HEK293T (cell line): ENCODE results near the gene HMX3.
"Not testable (repeated sequence)": the region's sequence is repeated elsewhere in the genome, so short reads cannot be mapped to it uniquely, and the experiment has no call there.

ENCODE experiments used
- CTCF ChIA-PET: fragments of 350-600 bp; formaldehyde crosslinking; extraction: SDS; loops from one replicate; lab custom pipeline; 2021; ENCODE audit warnings: antibody characterized with exemption, inconsistent platforms; lab: Yijun Ruan, JAX
- POLR2A ChIA-PET: fragments of 350-600 bp; formaldehyde crosslinking; extraction: SDS; loops from one replicate; lab custom pipeline; 2020; ENCODE audit warnings: antibody characterized with exemption, inconsistent platforms; lab: Yijun Ruan, JAX
- DNase-seq: peaks from one replicate; pipeline ENCODE4 v3.0.0; 2012; ENCODE audit warnings: mixed read lengths; ENCODE audit errors: extremely low spot score
- ARNT ChIP-seq: fragments of 450-650 bp; IDR thresholded peaks from 2 replicates; pipeline ENCODE4 v1.6.1; 2017; ENCODE audit warnings: mild to moderate bottlenecking
- BHLHE40 ChIP-seq: fragments of 450-650 bp; IDR thresholded peaks from 2 replicates; pipeline ENCODE4 v1.6.1; 2016; ENCODE audit warnings: mild to moderate bottlenecking, moderate library complexity, borderline replicate concordance
- CTBP1 ChIP-seq: fragments of 450-650 bp; IDR thresholded peaks from 2 replicates; pipeline ENCODE4 v1.6.1; 2016; ENCODE audit warnings: borderline replicate concordance
- ELF4 ChIP-seq: fragments of 450-650 bp; IDR thresholded peaks from 2 replicates; pipeline ENCODE4 v1.6.1; 2017; ENCODE audit warnings: antibody characterized with exemption
- FOXA1 ChIP-seq: fragments of 450-650 bp; IDR thresholded peaks from 2 replicates; pipeline ENCODE4 v1.6.1; 2016; ENCODE audit warnings: mild to moderate bottlenecking
- FOXK2 ChIP-seq: fragments of 450-650 bp; IDR thresholded peaks from 2 replicates; pipeline ENCODE4 v1.6.1; 2016; ENCODE audit warnings: mild to moderate bottlenecking
- FOXM1 ChIP-seq: fragments of 450-650 bp; IDR thresholded peaks from 2 replicates; pipeline ENCODE4 v1.6.1; 2017; ENCODE audit warnings: mild to moderate bottlenecking, borderline replicate concordance
- HDGF ChIP-seq: fragments of 450-650 bp; IDR thresholded peaks from 2 replicates; pipeline ENCODE4 v1.6.1; 2017; ENCODE audit warnings: antibody characterized with exemption, borderline replicate concordance
- L3MBTL2 ChIP-seq: fragments of 450-650 bp; conservative IDR thresholded peaks from 2 replicates; pipeline ENCODE4 v1.6.1; 2016; ENCODE audit warnings: mild to moderate bottlenecking
- LEF1 ChIP-seq: fragments of 450-650 bp; IDR thresholded peaks from 2 replicates; pipeline ENCODE4 v1.6.1; 2017; ENCODE audit warnings: mild to moderate bottlenecking, borderline replicate concordance
- NFRKB ChIP-seq: fragments of 450-650 bp; IDR thresholded peaks from 2 replicates; pipeline ENCODE4 v1.6.1; 2016; ENCODE audit warnings: mild to moderate bottlenecking, moderate library complexity
- SP1 ChIP-seq: fragments of 450-650 bp; IDR thresholded peaks from 2 replicates; pipeline ENCODE4 v1.6.1; 2017
- SUZ12 ChIP-seq: fragments of 450-650 bp; IDR thresholded peaks from 2 replicates; pipeline ENCODE4 v1.6.1; 2016; ENCODE audit warnings: mild to moderate bottlenecking
- TARDBP ChIP-seq: fragments of 450-650 bp; IDR thresholded peaks from 2 replicates; pipeline ENCODE4 v1.6.1; 2016
- ZNF384 ChIP-seq: fragments of 450-650 bp; IDR thresholded peaks from 2 replicates; pipeline ENCODE4 v1.6.1; 2016
- TF ChIP-seq, protein P1 (sequence below): fragments of 450-650 bp; IDR thresholded peaks from 2 replicates; pipeline ENCODE4 v1.6.1; 2016

The HMX3 gene

DNA sequence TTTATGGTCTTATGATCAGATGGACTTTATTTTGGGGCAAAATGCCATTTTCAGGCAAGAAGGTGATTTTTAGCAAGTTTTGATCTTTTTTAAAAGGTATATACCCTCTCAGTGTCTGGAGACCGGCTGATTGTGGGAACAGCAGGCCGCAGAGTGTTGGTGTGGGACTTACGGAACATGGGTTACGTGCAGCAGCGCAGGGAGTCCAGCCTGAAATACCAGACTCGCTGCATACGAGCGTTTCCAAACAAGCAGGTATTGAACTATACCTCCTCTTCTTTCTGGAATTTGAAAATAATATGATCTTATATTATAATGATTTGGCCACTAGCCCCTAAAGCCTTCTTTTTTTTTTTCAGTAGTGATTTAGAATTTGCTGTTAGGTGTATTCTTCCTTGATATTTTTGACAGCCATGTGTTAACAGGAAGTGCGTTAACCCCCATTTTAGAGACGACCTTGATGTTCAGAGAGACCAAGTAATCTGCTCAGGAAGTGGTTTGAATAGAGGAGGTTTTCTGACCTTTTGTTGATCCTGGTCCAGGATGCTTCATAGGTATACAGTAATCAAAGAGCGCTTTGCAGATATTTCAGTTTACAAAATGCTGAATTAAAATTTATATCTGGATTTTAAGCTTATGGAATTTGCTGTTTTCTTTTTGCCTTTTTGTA is 24.7 kb downstream of the HMX3 start:
- DNase-seq, result no peak
- ChIA-PET CTCF (no interaction called here), POLR2A (no interaction called here)
- no peak for TF ChIP-seq HDGF
- TF ChIP-seq ARNT, result no peak
- no peak for TF ChIP-seq FOXM1
- TF ChIP-seq CTBP1, result no peak

DNA sequence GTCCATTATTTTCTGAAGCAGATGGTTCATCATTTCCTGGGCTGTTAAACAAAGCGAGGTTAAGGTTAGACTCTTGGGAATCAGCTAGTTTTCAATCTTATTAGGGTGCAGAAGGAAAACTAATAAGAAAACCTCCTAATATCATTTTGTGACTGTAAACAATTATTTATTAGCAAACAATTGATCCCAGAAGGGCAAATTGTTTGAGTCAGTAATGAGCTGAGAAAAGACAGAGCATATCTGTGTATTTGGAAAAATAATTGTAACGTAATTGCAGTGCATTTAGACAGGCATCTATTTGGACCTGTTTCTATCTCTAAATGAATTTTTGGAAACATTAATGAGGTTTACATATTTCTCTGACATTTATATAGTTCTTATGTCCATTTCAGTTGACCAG is 28.5 kb downstream of the HMX3 start:
- TF ChIP-seq FOXA1 (no peak), LEF1 (no peak), SUZ12 (no peak), TARDBP (no peak), SP1 (no peak), BHLHE40 (no peak), HDGF (no peak), ELF4 (no peak), ZNF384 (no peak), CTBP1 (no peak), ARNT (no peak), NFRKB (no peak), FOXK2 (no peak), L3MBTL2 (no peak), FOXM1 (no peak)
- TF ChIP-seq, protein P1, sequence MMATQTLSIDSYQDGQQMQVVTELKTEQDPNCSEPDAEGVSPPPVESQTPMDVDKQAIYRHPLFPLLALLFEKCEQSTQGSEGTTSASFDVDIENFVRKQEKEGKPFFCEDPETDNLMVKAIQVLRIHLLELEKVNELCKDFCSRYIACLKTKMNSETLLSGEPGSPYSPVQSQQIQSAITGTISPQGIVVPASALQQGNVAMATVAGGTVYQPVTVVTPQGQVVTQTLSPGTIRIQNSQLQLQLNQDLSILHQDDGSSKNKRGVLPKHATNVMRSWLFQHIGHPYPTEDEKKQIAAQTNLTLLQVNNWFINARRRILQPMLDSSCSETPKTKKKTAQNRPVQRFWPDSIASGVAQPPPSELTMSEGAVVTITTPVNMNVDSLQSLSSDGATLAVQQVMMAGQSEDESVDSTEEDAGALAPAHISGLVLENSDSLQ, result no peak
- ChIA-PET POLR2A (no interaction called here), CTCF (no interaction called here)
- no peak for DNase-seq

DNA sequence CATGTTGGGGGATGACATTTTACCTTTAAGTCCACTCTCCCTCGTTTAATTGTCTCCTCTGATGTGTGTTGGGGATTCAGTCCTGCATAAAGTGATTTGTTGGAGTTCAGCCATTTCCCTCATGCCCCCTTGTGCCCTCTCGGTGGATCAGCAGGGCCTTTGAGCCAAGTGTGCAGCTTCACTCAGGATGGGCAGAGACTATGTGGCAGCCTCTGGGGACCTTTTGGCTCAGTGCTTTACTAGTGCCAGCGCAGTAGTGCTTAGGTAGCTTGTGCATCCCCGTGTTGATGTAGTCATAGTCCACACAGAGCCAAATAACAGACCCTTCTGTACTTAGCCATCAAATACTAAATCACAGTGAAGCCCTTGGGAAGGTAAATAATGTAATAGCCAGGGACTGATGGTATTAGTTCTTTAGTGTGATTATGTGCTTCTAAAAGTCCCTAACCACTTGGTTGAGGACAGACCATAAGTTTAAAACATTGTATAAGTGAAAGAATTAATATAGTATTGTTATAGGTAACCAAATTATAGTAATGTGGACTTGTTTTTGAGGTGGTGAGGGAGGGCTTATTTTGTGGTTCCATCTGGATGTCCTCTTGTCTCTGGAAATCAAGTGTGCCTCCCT is 29.8 kb downstream of the HMX3 start:
- ChIA-PET CTCF (no interaction called here), POLR2A (no interaction called here)
- peak; percentile 26 for DNase-seq
- TF ChIP-seq ELF4 (no peak), ZNF384 (no peak), ARNT (no peak), TARDBP (no peak), L3MBTL2 (no peak)

DNA sequence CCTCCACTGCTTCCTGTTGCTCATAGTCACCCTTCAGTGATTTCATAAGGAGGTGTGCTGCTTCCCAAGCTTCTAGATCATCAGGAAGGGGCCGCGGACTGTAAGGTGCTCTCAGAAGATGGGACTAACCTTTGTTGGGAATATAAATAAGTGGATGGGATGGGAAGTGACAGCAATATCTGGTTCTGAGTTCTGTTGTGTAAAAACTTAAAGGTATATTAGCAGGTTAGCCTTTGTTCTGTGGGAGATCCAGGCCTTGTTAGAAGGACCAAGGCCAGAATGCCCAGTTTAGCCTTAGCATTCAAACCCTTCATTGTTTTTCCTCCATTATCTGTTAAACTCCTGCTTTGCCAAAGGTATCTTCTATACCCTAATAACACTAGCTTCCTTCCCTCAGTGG is 30.8 kb downstream of the HMX3 start:
- CTCF ChIA-PET, result no interaction called here
- TF ChIP-seq ELF4 (no peak), FOXM1 (no peak), LEF1 (no peak), SP1 (no peak), NFRKB (no peak), ZNF384 (no peak), TARDBP (no peak), BHLHE40 (no peak), CTBP1 (no peak)
- TF ChIP-seq, protein P1, result no peak
- no peak for DNase-seq
- POLR2A ChIA-PET, result interaction anchor here (1.4 kb wide), 1 partner anchor 13 kb away, joined by 6 read pairs; the partner anchor contains the start of gene BUB3

DNA sequence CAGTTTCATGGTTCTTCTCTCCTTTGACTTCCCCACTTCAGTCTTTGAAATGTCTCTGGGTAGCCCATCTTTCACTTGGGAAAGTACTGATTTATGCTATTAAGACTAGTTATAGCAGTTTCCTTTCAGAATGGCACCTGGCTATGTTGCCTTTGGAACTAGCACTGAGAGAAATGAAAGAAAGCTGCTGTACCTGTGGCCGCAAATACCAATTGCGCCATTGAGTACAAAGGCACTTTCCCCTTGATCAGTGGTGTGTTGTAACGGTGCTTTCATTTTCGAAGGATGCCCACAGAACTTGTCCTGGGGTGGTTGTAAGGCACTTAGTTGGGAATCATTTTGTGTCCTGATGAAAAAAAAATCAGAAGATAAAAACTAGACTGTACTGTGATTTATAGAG is 35.2 kb downstream of the HMX3 start:
- ChIA-PET POLR2A (interaction anchor here (1.7 kb wide), 1 partner anchor 17 kb away, joined by 4 read pairs; the partner anchor contains the start of gene BUB3), CTCF (no interaction called here)
- TF ChIP-seq NFRKB (no peak), ELF4 (no peak), FOXA1 (no peak), HDGF (no peak), TARDBP (no peak), ARNT (no peak)
- no peak for DNase-seq

DNA sequence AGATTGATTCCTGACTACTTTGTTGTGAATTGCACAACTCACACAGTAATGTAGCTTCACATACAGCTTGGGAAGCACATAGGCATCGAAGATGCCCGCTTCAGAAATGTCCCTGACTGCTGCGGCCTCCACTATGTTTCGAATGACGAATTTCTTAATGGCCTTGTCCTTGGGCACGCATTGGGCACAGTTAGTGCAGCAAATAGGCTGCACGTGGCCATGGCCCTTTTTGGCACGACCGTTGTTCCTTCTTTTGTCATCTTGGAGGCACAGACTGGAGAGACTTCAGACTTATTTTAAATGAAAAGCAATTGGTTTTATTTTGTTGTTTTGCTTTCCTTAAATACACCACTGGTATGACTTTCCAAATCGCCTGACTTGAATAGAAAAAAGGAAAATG is 35.8 kb downstream of the HMX3 start:
- POLR2A ChIA-PET, result interaction anchor here (1.7 kb wide), 1 partner anchor 18 kb away, joined by 4 read pairs; the partner anchor contains the start of gene BUB3
- CTCF ChIA-PET, DNase-seq: not testable (repeated sequence)

DNA sequence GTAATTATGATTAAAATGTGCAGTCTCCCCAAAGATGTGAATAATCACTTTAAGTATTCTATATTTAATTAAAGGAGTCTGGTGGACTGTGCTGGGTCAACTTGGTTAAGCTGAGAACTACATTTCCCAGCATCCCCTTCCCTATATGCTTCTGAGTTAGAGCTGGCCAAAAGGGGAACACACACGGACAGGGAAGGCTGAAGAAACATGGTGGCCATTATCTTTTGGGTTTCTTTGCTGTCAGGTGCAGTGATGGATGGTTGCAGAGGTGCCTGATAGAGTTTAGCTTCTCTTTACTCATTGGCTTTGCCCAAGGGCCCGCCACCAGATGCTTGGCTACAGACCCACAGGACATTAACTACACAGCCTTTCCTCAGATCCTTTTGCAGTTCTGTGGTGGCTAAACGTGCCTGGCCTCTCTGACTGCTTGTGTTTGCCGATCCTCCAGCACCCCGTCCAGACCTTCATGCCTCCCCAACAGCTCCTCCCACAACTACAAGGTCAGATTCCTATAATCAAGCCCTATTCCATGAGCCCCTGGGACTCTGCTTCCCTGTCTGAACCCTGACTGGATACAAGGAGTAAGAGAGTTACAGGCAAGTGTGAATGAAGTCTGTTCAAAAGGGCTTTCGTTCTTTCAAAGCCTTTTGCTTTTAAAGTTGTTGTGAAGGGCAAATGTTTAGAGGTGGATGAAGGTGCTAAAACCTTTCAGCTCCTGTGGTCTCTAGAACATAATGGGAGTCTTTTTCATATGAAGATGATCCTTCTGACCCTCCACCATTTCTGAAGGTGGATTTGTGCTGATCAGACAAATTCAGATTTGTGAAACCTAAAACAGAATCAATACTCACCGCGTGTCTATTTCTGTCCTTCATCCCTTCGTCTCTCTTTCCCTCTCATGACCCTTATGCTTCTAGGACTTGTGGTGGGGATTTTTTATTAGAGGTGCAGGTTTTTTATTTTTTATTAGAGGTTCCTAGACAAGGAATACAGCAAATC is 39.9 kb downstream of the HMX3 start:
- TF ChIP-seq SUZ12 (no peak), ELF4 (no peak), HDGF (no peak), FOXM1 (no peak), TARDBP (no peak), L3MBTL2 (no peak), ARNT (no peak), FOXA1 (no peak), ZNF384 (no peak), LEF1 (no peak), FOXK2 (no peak), SP1 (no peak)
- TF ChIP-seq, protein P1, result no peak
- CTCF ChIA-PET, result no interaction called here
- POLR2A ChIA-PET, result interaction anchor here (2.4 kb wide), 1 partner anchor 22 kb away, joined by 9 read pairs; the partner anchor contains the start of gene BUB3
- no peak for DNase-seq

DNA sequence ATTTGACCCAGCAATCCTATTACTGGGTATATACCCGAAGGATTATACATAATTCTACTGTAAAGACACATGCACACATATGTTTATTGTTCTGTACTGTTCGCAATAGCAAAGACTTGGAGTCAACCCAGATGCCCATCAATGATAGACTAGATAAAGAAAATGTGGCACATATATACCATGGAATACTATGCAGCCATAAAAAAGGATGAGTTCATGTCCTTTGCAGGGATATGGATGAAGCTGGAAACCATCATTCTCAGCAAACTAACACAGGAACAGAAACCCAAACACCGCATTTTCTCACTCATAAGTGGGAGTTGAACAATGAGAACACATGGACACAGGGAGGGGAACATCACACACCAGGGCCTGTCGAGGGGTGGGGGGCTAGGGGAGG is 42.6 kb downstream of the HMX3 start:
- DNase-seq, CTCF ChIA-PET: not testable (repeated sequence)

More for the DNA sequence above, 42.6 kb downstream of the HMX3 start:
- POLR2A ChIA-PET, result interaction anchor here (1.1 kb wide), 1 partner anchor 24 kb away, joined by 3 read pairs; the partner anchor contains the start of gene BUB3
